Fibroblast of lung (primary cell): Measurements from ENCODE around the gene SAMSN1.

ENCODE experiments used
- CTCF ChIP-seq, 2 donors: IDR thresholded peaks in 1 of 2; conservative IDR thresholded peaks in 1 of 2; 1 replicate in 1 of 2; 2 replicates in 1 of 2; pipeline ENCODE4 v1.5.1; 2011 to 2012; ENCODE audit warnings: low read length in 2 of 2, control low read depth in 1 of 2, inconsistent platforms in 1 of 2, low read depth in 1 of 2, mild to moderate bottlenecking in 1 of 2
- EZH2 ChIP-seq: IDR thresholded peaks from 2 replicates; pipeline ENCODE4 v1.5.1; 2012; ENCODE audit warnings: low read length, control low read depth, mild to moderate bottlenecking; ENCODE audit errors: missing control alignments

GRCh38 chr21:14531757-14532316 lies 14.3 kb downstream of the SAMSN1 start:
- no peak for TF ChIP-seq CTCF (conservative IDR thresholded peaks at IDR 0.05 in 1 of 2, IDR thresholded peaks at IDR 0.05 in 1 of 2; ENCODE audit: low read depth in 1 of 2, low read length in 2 of 2)
- no peak for TF ChIP-seq EZH2
